HuH-7.5 (cell line): ENCODE measurements around the gene AP2B1.

Experiments
- DNase-seq: peaks from one replicate; pipeline ENCODE4 v3.0.0; 2011; ENCODE audit warnings: low spot score

AP2B1 gene

DNA sequence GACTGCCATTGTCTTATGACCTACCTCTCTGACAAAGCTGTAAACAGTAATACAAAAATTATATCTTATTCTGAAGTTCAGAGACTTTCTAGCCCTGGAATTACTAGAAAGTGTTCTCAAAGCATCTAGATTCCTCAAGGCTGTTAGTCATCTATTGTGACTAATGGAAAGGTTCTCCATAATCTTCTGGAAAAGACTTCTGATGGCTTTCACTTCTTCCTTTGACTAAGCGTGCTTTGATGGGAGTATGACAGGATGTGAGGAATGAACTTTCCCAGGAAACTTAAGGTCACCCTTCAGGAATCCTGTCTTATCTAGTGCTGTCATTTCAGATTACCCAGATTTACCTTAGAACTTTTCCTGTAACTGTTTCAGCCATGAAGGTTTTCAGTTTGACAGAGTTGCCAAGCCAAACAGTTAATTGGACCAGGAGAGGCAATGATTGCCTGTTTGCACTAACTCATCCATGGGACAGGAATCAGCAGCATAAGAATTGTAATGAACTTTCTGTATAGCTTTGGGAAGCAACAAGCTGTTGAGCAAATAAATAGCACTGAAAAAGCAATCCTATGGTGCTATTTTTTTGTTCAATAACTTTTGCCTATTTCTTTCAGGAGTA, 43.5 kb downstream of the AP2B1 start:
- no peak for DNase-seq

DNA sequence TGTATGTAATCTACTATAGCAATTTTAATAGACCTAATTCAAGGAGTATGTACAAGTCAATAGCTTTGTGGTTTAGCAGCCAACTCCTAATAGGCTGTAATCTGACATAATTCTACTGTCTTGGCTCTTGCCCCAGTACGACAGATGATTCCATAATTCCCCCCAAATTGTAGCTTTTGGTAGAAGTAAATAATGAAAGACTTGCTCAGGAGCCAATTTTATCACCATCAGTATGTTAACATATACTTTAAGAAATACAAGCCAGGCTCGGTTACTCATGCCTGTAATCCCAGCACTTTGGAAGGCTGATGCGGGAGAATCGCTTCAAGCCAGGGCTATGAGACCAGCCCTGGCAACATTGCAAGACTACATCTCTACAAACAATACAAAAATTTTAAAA, 53.9 kb downstream of the AP2B1 start:
- no peak for DNase-seq

DNA sequence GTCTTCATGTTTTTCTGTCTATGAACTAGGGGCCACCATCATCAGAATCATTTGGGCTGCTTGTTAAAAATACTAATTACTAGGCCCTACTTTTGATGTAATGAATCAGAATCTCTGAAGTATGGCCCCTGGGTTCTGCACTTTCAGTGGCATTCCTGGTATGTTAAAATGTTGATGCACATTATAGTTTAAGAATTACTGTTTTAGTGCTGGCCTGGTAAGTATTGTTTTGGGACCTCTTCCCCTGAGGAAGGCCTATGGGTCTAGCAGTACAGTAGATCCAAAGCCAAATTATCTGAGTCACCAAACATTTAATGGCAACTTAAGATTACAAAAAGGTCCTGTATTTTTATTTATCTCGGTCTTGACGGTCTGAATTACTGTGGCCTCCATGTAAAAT, 58.8 kb downstream of the AP2B1 start:
- DNase-seq: no peak

DNA sequence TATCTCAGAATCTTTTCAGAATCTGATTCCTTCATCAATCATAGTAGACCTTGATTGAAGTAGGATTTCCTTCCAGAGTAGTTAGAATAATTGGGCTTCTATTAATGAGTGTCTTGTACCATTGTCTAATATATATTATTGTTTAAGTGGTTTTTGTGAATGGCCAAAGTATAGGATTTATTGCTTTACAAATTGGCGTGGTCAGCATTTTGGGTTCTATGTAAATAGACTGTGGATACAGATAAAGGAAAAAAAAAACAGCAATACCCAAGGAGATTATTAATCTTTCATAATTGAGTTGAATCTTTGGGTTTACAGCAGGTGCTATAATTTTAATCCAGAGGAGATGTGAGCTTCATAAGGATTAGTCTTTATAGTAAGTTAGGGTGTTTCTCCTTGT, 64.3 kb downstream of the AP2B1 start:
- no peak for DNase-seq

DNA sequence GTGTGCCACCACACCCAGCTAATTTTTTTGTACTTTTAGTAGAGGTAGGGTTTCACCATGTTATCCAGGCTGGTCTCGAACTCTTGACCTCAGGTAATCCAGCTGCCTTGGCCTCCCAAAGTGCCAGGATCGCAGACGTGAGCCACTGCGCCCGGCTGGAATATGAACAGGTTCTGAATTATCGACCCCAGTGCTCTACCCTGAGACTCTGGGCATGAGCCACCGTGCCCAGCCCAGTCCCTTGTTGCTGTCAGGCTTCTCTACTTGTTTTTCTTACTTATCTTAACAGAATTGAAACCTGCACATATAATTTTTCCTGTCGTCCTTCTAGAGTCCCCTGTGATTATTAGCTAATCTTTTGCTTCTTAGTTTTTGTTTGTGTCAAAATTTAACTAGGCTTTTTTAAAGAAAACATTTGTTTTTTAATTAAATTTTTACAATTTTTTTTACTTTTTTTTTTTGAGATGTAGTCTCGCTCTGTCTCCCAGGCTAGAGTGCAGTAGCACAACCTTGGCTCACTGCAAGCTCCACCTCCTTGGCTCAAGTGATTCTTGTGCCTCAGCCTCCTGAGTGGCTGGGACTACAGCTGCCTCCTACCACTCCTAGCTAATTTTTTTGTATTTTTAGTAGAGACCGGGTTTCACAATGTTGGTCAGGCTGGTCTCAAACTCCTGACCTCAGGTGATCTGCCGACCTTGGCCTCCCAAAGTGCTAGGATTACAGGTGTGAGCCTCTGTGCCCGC, 66.7 kb downstream of the AP2B1 start:
- no peak for DNase-seq

DNA sequence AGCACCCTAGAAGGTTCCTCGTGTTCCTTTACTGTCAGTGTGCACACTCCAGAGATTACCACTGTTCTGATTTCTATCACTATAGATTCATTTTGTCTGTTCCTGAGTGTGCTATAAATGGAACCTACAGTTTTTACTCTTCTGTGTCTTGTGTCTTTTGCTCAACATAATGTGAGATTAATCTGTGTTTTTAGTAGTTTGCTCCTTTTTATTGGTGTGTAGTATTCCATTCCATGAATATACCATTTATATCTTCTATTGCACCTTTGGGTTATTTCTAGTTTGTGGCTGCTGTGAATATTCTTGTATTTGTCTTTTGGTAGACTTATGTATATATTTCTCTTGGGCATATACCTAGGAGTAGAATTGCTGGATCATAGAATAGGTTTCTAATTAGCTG, 68.2 kb downstream of the AP2B1 start:
- DNase-seq: no peak

DNA sequence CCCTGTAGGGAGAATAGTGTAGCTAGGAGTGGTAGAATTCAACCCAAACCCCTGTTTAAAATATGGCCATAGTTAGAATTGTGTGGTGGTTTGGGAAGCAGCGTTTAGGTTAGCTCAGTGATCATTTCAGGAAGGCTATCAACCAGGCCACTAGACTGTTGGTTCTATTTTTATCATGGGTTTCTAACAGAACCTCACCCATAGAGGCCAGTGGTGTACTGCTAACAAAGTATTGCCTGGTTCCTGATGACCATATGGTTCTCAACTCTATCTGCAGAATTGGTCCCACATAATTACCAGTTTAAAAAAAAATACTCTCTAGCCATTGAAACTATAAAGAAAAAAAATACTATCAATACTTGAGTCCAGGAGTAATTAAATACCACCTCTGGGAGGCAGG, 73.8 kb downstream of the AP2B1 start:
- no peak for DNase-seq

DNA sequence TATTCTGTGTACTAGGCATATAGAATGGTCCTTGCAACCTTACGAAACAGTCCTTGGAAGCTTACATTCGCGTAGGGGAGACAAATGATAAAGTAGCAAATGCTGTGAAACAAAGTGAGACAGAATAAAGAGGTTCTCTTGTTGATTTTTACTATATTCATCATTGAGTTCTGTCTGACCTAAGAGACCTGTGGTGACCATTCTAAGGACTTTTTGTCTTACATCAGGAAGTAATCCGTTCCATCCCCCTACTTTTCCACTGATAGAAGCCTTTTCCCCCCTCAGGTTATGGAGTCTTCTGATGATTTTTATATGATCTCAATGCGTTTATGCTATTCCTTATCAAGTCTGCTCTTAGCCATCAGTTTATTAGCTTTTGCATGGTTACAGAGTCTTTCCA, 77.6 kb downstream of the AP2B1 start:
- no peak for DNase-seq

DNA sequence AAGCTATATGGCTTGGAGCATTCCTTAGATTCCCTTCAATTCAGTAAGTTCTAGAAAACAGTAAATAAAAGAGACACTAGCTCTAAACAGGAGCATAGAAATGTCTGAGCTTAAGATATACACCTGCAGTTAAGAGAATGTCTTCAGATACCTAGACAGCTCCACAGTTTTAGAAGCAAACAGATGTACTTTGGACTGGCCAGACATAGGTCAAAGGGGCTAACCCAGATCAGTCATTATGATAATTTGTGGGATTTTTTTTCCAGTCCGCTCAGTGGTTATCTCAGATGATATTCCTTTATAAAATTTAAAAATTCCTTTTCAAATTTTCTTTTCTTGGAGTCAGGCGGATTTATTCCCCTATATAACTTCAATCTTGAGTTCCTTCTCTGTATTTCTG, 78.5 kb downstream of the AP2B1 start:
- DNase-seq: no peak

DNA sequence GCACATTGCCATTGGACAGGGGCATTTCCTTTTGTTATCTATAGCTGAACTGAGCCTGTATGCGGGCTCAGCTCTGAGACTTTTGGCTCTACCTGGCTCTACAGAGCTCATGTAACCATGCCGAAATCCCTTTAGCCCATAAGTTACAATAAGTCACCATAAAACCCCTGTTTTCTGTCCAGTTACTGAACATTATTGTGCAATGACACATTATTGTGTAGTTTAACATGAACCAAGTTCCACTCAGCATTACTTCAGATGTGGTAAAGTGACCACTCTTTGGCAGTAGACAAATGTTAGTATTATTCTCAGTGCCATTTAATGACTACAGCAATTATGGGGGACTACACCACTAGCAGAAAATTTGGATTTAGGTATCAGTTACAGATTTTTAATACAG, 78.9 kb downstream of the AP2B1 start:
- DNase-seq: no peak

DNA sequence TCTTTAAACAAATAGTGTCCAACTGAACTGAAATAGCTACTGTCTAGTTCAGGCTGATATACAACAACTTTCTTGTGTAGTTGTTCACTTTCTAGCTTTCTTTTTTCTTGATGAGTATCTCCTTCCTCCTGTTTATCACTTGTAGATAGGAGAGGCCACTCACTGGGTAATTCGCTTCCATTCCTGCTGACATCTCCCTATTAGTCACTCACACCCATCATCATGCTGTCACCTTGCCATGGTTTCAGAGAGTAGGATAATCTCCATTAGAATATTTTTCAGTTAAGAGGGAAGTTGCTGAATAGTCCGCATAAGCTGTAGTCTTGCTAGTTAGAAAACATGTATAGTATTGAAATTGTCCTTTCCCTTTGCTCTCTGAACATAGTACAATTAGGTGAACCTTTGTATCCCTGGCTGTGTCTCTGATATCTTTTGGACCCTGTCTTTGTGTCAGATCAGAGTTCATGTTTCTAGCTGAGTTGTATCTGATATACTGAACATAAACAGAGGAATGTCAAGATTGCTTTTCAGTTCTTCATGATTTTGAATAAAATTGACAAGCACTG, 79.9 kb downstream of the AP2B1 start:
- DNase-seq: no peak

DNA sequence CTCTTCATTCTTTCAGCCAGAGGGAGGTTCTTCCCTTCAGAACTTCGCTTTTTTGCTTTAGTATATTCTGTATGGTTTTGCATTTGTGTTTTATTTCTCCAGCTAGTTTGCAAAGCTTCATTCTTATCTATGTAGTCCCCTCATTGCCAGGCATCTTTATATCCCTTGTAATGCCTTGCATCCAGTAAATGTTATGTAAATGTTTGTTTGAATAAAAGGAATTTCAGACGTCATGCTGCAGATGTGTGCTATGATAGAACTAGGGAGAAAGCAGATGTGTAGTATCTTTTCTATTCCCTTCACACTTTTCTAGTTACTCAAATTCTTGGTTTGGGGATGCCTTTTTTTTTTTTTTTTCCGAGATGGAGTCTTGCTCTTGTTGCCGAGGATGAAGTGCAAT, 81.7 kb downstream of the AP2B1 start:
- DNase-seq: no peak

DNA sequence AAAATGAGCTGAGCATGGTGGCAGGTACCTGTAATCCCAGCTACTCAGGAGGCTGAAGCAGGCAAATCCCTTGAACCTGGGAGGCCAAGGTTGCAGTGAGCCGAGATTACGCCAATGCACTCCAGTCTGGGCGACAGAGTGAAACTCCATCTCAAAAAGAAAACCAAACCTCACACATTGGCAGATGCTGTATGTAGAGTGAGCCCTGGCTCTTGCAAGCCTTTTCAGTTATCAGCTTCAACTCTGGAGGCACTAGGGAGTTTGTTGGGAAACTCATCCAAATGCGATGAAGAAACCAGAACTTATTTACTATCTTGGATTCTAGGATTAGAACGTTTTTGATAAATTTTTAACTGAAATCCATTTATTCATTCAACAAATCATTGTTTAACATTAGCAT, 87.4 kb downstream of the AP2B1 start:
- DNase-seq: no peak

DNA sequence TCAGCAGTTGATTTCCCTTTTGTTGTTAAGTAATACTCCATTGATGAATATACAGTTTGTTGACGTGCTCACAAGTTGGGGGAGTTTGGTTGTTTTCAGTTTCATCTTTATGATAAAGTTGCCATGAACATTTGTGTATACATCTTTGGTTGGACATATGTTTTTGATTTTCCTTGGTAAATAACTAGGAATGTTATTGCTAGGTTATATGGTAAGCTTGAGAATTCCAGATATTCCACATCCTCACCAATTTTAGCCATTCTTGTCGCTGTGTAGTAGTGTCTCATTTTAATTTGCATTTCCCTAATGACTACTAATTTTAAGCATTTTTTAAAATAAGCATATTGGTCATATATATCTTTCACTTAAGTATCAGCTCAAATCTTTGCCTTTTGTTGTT, 89.3 kb downstream of the AP2B1 start:
- no peak for DNase-seq

DNA sequence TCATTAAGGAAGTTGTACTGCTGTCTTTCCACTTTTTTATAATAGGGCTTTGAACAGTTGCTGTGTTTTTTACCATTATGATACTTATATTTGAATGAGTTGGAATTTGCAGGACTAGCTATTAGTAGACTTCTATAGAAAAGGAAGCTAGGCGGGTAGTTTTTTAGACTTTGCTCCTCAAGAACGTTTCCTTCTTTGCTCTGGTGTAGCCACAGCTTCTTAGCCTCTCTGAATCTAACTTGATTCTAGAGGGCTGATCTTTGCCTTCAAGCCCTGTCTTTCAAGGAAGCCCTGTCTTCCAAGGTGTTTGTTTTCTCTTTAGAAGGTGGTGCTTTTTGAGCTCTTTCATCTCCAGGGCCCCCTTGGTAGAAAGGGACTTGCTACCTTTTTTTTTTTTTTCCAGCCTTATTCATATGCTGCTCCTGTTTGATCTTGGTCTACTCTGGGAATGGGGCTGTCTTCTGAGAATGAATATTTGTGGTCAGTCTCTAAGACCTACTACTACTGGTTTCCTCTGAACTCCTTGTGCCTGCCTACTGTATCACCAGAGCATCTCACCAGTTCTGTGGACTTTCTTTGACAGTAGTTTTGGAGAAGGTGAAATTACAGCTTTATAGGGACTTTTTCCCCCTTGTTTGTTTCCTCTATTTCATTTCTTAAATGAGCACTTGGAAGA, 92.0 kb downstream of the AP2B1 start:
- DNase-seq: no peak

DNA sequence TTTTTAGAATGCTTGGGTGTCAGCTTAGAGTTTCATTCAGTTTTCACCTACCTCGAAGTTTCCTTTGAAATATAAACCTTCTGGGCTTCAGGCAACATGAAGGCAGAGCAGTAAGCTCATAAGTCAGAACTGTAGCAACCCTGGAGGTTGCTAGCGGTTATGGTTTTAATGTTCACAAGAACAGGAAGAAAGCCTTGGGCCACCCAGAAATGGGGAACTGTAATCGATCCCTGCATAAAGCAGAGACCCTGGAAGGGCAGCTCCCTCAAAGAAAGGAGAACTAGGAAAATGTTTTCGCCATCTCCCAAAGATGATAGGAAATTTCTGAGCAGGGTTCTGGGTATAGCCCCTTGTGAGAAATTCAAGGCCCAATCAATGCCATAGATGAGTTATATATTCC, 96.5 kb downstream of the AP2B1 start:
- no peak for DNase-seq

DNA sequence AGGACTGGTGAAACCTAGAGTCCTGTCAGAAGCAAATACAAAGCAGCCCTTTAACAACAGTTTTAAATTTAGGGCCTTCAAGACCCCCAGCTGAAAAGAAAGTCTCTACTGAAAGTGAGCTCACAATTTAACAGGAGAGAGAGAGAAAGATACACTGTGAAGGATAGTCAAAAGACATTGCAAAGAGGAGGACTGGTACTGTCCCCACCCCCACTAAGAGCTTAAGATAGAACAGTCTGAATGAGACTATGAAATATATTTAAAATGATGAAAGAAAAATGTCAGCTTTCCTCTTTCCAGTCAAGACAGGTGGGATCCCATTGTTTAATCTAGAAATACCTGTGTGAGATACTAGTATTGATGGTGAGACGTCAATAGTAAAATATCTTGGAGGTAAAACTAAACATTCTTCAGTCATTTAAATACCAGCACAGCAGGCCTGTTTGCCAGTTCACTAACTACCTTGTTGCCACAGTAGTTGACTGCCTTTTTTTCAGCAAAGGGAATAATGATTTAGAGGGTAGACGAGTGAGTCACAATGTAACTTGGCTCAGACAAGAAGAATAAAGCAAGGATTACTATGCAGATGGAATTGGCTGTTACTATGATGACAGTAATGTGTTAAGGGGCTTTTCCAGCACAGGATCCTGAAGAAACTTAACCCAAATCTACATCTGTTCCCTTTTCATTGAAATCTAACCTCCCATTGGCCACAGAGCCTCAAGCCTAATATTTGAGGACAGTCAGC, 97.1 kb downstream of the AP2B1 start:
- no peak for DNase-seq

DNA sequence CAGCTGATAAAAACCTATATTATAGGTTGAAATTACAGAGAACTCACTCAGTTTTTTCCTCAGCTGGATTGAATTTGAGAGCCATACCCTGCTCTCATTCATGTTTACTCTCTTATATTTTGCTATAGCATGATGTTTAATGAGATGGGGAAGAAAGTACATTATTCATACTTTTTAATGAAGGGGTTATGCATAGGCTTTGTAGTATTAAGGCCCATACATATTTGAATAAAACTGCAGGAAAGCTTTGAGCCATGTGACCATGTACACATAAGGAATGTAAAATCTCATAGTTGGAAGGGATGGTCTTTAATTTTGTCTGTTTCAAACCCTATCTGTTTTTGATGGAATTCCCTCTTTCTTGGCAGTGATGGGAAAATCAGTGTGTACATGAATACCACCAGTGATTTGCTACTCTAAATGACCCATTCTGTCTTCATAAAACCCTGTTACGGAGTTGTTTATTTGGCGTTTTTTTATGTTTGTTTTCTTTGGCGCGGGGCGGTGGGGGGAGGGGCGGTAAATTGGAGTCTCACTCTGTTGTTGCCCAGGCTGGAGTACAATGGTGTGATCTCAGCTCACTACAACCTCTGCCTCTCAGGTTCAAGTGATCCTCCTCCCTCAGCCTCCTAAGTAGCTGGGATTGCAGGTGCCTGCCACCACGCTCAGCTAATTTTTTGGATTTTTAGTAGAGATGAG, 105.5 kb downstream of the AP2B1 start:
- DNase-seq: no peak

DNA sequence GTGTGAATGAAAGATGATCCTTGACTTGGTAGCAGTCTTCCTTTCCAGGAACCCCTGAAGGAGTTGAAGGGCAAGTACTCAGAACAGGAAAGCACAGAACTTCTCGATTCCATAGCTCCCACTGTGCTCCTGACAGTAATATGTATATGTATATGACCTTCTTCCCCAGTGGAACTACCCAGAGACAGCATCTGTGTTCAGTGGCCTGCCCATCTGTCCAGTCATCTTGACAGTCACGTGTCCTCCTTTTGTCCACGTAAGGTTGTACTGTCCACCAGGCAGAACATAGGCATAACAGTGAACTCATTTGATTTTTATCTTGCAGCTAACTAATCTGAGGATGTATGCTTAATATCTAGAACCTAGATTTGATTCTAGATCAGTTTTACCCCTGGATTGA, 106.5 kb downstream of the AP2B1 start:
- DNase-seq: no peak

DNA sequence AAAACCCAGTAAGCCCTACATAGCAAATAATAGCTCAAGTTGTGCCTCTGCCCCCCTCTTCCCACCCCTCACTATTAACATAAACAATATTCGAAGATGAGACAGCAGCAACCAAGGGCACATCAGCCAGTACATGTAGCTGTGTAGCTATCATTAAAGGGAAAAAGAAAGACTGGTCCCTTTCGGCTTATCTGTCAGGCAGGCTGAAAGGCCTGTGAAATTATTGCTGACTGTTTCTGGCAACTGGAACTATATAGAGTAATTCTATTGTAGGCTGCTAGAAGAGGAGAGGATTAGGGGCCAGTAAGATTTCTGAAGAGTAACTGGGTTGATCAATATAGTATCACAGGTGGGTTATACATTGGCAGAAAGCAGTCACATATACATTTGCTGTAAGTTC, 107.8 kb downstream of the AP2B1 start:
- DNase-seq: no peak

DNA sequence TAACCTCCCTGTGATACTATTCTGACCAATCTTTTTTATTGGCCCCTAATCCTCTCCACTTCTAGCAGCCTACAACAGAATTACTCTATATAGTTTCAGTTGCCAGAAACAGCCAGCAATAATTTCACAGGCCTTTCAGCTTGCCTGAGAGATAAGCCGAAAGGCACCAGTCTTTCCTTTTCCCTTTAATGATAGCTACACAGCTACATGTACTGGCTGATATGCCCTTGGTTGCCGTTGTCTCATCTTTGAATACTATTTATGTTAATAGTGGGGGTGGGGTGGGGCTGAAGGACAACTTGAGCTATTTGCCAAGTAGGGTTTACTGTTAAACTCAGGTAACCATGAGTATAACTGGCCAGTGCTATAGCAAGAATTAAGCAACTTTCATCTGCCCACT, 108.5 kb downstream of the AP2B1 start:
- DNase-seq: no peak

DNA sequence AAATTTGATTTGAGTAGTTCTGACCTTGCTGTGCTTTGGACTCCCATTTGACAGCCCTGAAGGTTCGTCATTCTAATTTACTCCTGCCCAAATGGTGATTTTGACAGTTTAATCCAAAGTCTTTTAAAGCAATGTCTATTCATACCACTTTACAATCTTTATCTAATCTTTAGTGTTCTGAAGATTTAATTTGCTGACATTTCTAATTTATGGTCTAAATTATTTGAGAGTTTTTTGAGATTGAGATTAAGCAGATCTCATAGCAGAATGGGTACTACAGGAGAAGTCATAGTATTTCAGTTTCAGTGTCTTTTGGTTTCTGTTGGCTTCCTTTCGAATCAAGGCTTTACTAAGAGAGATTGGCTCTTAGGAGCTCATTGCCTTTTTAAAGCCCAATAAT, 111.7 kb downstream of the AP2B1 start:
- no peak for DNase-seq
